Upper lobe of left lung (tissue), 6 donors: Measurements from ENCODE around the gene FAM204A. TPM values are rescaled to one million over a fixed set of nuclear protein-coding genes. Genes with fewer than 3 reads are reported as not detected.

Source experiments
- ATAC-seq, 2 donors: fragments of 200-7000 bp; cut with Tn5 transposase; one replicate each; pipeline ENCODE4 v1.9.1; 2022; ENCODE audit warnings: mild to moderate bottlenecking in 2 of 2, moderate library complexity in 2 of 2; ENCODE audit not compliant: low FRiP score in 2 of 2
- DNase-seq, 2 donors: peaks; one replicate each; pipeline ENCODE4 v3.0.0-alpha.2; 2019 to 2020
- H3K27ac ChIP-seq, 4 donors: fragments of 200-600 bp; sonication (generic); one replicate each; pipeline ENCODE4 v1.5.1; 2016 to 2019
- H3K27me3 ChIP-seq, 4 donors: fragments of 200-600 bp; sonication (generic); one replicate each; pipeline ENCODE4 v1.5.1; 2017 to 2019
- H3K36me3 ChIP-seq, 4 donors: fragments of 200-600 bp; sonication (generic); one replicate each; pipeline ENCODE4 v1.5.1; 2016 to 2019
- H3K4me1 ChIP-seq, 4 donors: fragments of 200-600 bp; sonication (generic); one replicate each; pipeline ENCODE4 v1.5.1; 2018 to 2019
- H3K4me3 ChIP-seq, 4 donors: fragments of 200-600 bp; sonication (generic); one replicate each; pipeline ENCODE4 v1.5.1; 2017 to 2019; ENCODE audit warnings: mild to moderate bottlenecking in 2 of 4, moderate library complexity in 1 of 4
- H3K9me3 ChIP-seq, 4 donors: fragments of 200-600 bp; sonication (generic); one replicate each; pipeline ENCODE4 v1.5.1; 2018 to 2019
- EP300 ChIP-seq, 4 donors: sonication (generic); formaldehyde crosslinking; IDR thresholded peaks; one replicate each; pipeline ENCODE4 v1.5.1; 2017; ENCODE audit warnings: antibody characterized with exemption in 4 of 4, control low read depth in 2 of 4
- POLR2A ChIP-seq, 4 donors: fragments of 450-650 bp; IDR thresholded peaks; one replicate each; pipeline ENCODE4 v1.5.1; 2016 to 2017; ENCODE audit warnings: antibody characterized with exemption in 4 of 4, mild to moderate bottlenecking in 2 of 4
- POLR2AphosphoS5 ChIP-seq, 2 donors: sonication (generic); formaldehyde crosslinking; IDR thresholded peaks; one replicate each; pipeline ENCODE4 v1.5.1; 2017; ENCODE audit warnings: antibody characterized with exemption in 2 of 2
- WGBS, 2 donors: methylation state at CpG; one replicate each; pipeline ENCODE4 v1.1.5; 2017 to 2018; 5-methylcytosine and 5-hydroxymethylcytosine counted together
- total RNA-seq, 6 donors: library from RNA; depleted of rRNA in 4 of 6; stranded (reverse); fragments of >200 nt in 4 of 6; gene quantifications; one replicate each; pipeline versions ENCODE4 v1.1.0 to v1.2.1, GENCODE V29; 2016 to 2021
- TF ChIP-seq, protein P1 (sequence below), 6 experiments: fragments of 450-650 bp in 4 of 6; fragments of 200-600 bp in 2 of 6; sonication (generic) in 2 of 6; IDR thresholded peaks; one replicate each; pipeline ENCODE4 v1.5.1; 2016 to 2019; ENCODE audit warnings: antibody characterized with exemption in 6 of 6
- donor health status: DM: no; HTN: no; CAD: no; lungs with moderate emphysema.
- donor health status: DM: no; HTN: yes; CAD: no; lungs with severe emphysema.

The FAM204A gene
- total RNA-seq, 6 donors from 2014 or later: 22.0 to 63.6 (median 44.0) TPM

GRCh38 chr10:118337356-118337755, 4.8 kb downstream of the FAM204A start:
- peaks cover 20 to 35% (median 23%) of the 10 kb centered on the region in 4 donors for H3K36me3 ChIP-seq
- 65 to 92% methylated on average over 1 of the region's 1 CpG for WGBS, 2 donors
- no peak for DNase-seq

GRCh38 chr10:118333871-118334270, 8.3 kb downstream of the FAM204A start:
- TF ChIP-seq, protein P1, sequence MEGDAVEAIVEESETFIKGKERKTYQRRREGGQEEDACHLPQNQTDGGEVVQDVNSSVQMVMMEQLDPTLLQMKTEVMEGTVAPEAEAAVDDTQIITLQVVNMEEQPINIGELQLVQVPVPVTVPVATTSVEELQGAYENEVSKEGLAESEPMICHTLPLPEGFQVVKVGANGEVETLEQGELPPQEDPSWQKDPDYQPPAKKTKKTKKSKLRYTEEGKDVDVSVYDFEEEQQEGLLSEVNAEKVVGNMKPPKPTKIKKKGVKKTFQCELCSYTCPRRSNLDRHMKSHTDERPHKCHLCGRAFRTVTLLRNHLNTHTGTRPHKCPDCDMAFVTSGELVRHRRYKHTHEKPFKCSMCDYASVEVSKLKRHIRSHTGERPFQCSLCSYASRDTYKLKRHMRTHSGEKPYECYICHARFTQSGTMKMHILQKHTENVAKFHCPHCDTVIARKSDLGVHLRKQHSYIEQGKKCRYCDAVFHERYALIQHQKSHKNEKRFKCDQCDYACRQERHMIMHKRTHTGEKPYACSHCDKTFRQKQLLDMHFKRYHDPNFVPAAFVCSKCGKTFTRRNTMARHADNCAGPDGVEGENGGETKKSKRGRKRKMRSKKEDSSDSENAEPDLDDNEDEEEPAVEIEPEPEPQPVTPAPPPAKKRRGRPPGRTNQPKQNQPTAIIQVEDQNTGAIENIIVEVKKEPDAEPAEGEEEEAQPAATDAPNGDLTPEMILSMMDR (IDR thresholded peaks at IDR 0.05): no peak
- no peak overlapping the region for H3K27ac ChIP-seq
- peaks cover 13 to 17% (median 15%) of the 10 kb centered on the region in 4 donors for H3K4me1 ChIP-seq
- ATAC-seq (no peak), DNase-seq (no peak)
- peaks cover 29 to 66% (median 37%) of the 10 kb centered on the region in 4 donors for H3K36me3 ChIP-seq
- 90 to 94% methylated on average over 3 of the region's 3 CpGs for WGBS, 2 donors
- no peak overlapping the region for H3K4me3 ChIP-seq
- H3K27me3 ChIP-seq: no peaks in the 10 kb centered on the region
- H3K9me3 ChIP-seq: no peaks in the 10 kb centered on the region

More at GRCh38 chr10:118337356-118337755, 4.8 kb downstream of the FAM204A start:
- TF ChIP-seq POLR2A (IDR thresholded peaks at IDR 0.05) (no peak), POLR2AphosphoS5 (IDR thresholded peaks at IDR 0.05) (no peak), EP300 (IDR thresholded peaks at IDR 0.05) (no peak)
- TF ChIP-seq, protein P1 (IDR thresholded peaks at IDR 0.05): no peak
- Histone ChIP-seq H3K4me1 (peaks cover 30 to 35% (median 32%) of the 10 kb centered on the region in 4 donors), H3K4me3 (no peak overlapping the region), H3K27me3 (no peaks in the 10 kb centered on the region), H3K9me3 (no peaks in the 10 kb centered on the region), H3K27ac (no peak overlapping the region)
- ATAC-seq: no peak

GRCh38 chr10:118332948-118333710, 9.0 kb downstream of the FAM204A start:
- Histone ChIP-seq H3K9me3 (no peaks in the 10 kb centered on the region), H3K27ac (peak overlapping the region in 1 of 4 donors; percentile 1), H3K4me3 (no peak overlapping the region), H3K27me3 (no peaks in the 10 kb centered on the region), H3K36me3 (peaks cover 30 to 73% (median 43%) of the 10 kb centered on the region in 4 donors), H3K4me1 (peaks cover 13 to 17% (median 15%) of the 10 kb centered on the region in 4 donors)
- DNase-seq: no peak
- ATAC-seq: no peak
- TF ChIP-seq EP300 (IDR thresholded peaks at IDR 0.05) (no peak), POLR2A (IDR thresholded peaks at IDR 0.05) (no peak), POLR2AphosphoS5 (IDR thresholded peaks at IDR 0.05) (no peak)
- TF ChIP-seq, protein P1 (IDR thresholded peaks at IDR 0.05): no peak
- 33 to 38% methylated on average over 4 of the region's 4 CpGs for WGBS, 2 donors

GRCh38 chr10:118332236-118332635, 9.9 kb downstream of the FAM204A start:
- ATAC-seq: no peak
- peaks cover 13 to 17% (median 15%) of the 10 kb centered on the region in 4 donors for H3K4me1 ChIP-seq
- TF ChIP-seq POLR2A (IDR thresholded peaks at IDR 0.05) (no peak), EP300 (IDR thresholded peaks at IDR 0.05) (no peak), POLR2AphosphoS5 (IDR thresholded peaks at IDR 0.05) (no peak)
- TF ChIP-seq, protein P1 (IDR thresholded peaks at IDR 0.05): no peak
- no peak for DNase-seq
- H3K36me3 ChIP-seq: peaks cover 30 to 82% (median 52%) of the 10 kb centered on the region in 4 donors
- WGBS, 2 donors: 86 to 91% methylated on average over 1 of the region's 1 CpG
- no peak overlapping the region for H3K4me3 ChIP-seq
- H3K27me3 ChIP-seq: no peaks in the 10 kb centered on the region
- no peak overlapping the region for H3K27ac ChIP-seq
- no peaks in the 10 kb centered on the region for H3K9me3 ChIP-seq
